Right cardiac atrium (tissue), 5 donors: ENCODE measurements around the gene WBP2. TPM values are rescaled to one million over a fixed set of nuclear protein-coding genes. Genes with fewer than 3 reads are reported as not detected.
A peak's percentile ranks its signal among the peaks of the same experiment; 100 is the strongest.

Source experiments
- ATAC-seq, 2 donors: fragments of 200-7000 bp; cut with Tn5 transposase; one replicate each; pipeline versions ENCODE4 v1.8.0 to v1.9.1; 2020; ENCODE audit warnings: moderate library complexity in 2 of 2, mild to moderate bottlenecking in 1 of 2
- DNase-seq, 3 donors: peaks; one replicate each; pipeline ENCODE4 v3.0.0-alpha.2; 2020
- H3K27ac ChIP-seq: one replicate; pipeline ENCODE4 v1.5.1; 2013; ENCODE audit warnings: mild to moderate bottlenecking, low read length, control low read depth, moderate library complexity
- H3K27me3 ChIP-seq: one replicate; pipeline ENCODE4 v1.6.1; 2013; ENCODE audit not compliant: control insufficient read depth, insufficient read depth
- H3K4me1 ChIP-seq: one replicate; pipeline ENCODE4 v1.6.1; 2013; ENCODE audit warnings: low read length; ENCODE audit not compliant: control insufficient read depth, insufficient read depth
- H3K4me3 ChIP-seq: one replicate; pipeline ENCODE4 v1.5.1; 2013; ENCODE audit warnings: low read length, control low read depth
- H3K9me3 ChIP-seq: one replicate; pipeline ENCODE4 v1.6.1; 2013; ENCODE audit warnings: low read length; ENCODE audit not compliant: control insufficient read depth
- WGBS: extraction: QIAGEN DNeasy Blood & Tissue Kit; methylation state at CpG from one replicate; pipeline ENCODE4 v1.1.7; 2013; 5-methylcytosine and 5-hydroxymethylcytosine counted together
- intact Hi-C, 4 donors: fragments of 100-400 bp; cut with DNase I; formaldehyde crosslinking; loops; one replicate each; pipeline versions ENCODE4 v1.11.0 to v1.14.0; 2022 to 2023
- polyA plus RNA-seq: library from polyadenylated mRNA; stranded (reverse); fragments of 200-250 nt; gene quantifications from one replicate; pipeline ENCODE4 v1.2.3, GENCODE V29; 2013
- total RNA-seq, 4 donors: library from RNA; stranded (reverse); fragmentation: NEBNext Ultra II Directional; extraction: Animal tissue kit (Norgen Biotek cat#: 25700); gene quantifications; one replicate each; pipeline ENCODE4 v1.2.1, GENCODE V29; 2021
- donor health status: healthy with polysubstance abuse.
- donor health status: DM: no; HTN: yes; CAD: no.
- donor health status: DM: no; HTN: no; CAD: no.
- donor health status: DM: no; HTN: yes; CAD: no; lungs with severe emphysema.
- donor health status: DM: yes; HTN: yes; CAD: no.

WBP2 gene
- total and polyA plus RNA-seq, 5 donors, result 109 to 128 (median 117) TPM

DNA sequence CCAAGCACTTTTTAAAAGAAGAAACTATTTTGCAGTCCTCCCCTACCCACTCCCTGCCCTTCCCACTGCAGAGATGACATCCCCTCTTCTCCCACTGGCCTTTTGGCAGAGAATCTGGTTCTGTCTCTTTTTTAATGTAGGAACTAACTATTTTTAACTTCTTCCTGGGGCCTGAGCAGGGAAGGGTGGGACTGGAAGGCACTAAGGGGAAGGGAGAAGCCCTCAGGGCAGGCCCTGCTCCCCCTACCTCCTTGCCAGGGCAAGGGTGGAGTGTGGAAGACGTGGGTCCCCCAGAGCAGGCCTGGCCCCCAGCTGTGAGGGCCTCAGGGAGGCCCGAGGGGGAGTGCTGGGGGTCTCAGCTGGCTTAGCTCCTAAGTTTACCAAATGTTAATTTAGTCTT lies 30.5 kb downstream of the WBP2 start:
- H3K27me3 ChIP-seq, result no peaks in the 10 kb centered on the region
- intact Hi-C loops, result loop anchor here in 1 of 4 donors (5.0 kb wide), 1 partner anchor 37 kb away; no protein-coding TSS in a partner anchor
- DNase-seq (no peak), ATAC-seq (no peak)
- H3K27ac ChIP-seq, result no peak overlapping the region
- 35% methylated on average over 2 of the region's 2 CpGs for WGBS
- H3K4me1 ChIP-seq, result peaks cover 9% of the 10 kb centered on the region
- H3K4me3 ChIP-seq, result no peak overlapping the region
- H3K9me3 ChIP-seq, result no peaks in the 10 kb centered on the region

GRCh38 chr17:75824050-75824552 lies 31.0 kb downstream of the WBP2 start:
- peaks cover 9% of the 10 kb centered on the region for H3K4me1 ChIP-seq
- DNase-seq (no peak), ATAC-seq (no peak)
- H3K9me3 ChIP-seq, result no peaks in the 10 kb centered on the region
- H3K4me3 ChIP-seq, result no peak overlapping the region
- H3K27ac ChIP-seq, result no peak overlapping the region
- intact Hi-C loops, result no loop called here
- H3K27me3 ChIP-seq, result no peaks in the 10 kb centered on the region
- WGBS, result 91% methylated on average over 13 of the region's 13 CpGs

GRCh38 chr17:75823257-75824041 lies 31.7 kb downstream of the WBP2 start:
- H3K9me3 ChIP-seq, result no peaks in the 10 kb centered on the region
- intact Hi-C loops, result no loop called here
- H3K4me3 ChIP-seq, result no peak overlapping the region
- DNase-seq, result peak in 2 of 3 donors; percentile 40 to 53
- H3K4me1 ChIP-seq, result peaks cover 9% of the 10 kb centered on the region
- no peak for ATAC-seq
- 86% methylated on average over 28 of the region's 28 CpGs for WGBS
- H3K27ac ChIP-seq, result no peak overlapping the region
- no peaks in the 10 kb centered on the region for H3K27me3 ChIP-seq

DNA sequence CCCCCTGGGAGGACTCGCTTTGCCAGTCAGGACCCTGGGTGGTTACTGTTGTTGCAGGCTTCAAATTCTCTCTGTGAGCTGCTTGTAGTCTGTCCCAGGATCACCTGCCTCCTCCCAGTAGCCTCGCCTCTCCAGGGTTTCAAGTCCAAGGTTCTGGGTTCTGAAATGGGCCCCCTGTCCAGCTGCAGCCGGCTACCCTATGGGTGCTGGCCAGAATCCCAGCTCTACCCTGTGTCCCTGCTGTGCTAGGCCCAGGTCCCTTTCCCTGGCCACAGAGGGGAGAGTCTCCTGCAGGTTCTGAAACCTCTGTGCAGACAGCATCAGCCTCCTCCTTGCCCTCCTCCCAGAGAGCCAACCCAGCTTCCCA lies 32.4 kb downstream of the WBP2 start:
- H3K27me3 ChIP-seq, result no peaks in the 10 kb centered on the region
- no peak overlapping the region for H3K27ac ChIP-seq
- intact Hi-C loops, result no loop called here
- DNase-seq (no peak), ATAC-seq (no peak)
- H3K9me3 ChIP-seq, result no peaks in the 10 kb centered on the region
- WGBS, result 91% methylated on average over 3 of the region's 3 CpGs
- no peak overlapping the region for H3K4me3 ChIP-seq
- peaks cover 9% of the 10 kb centered on the region for H3K4me1 ChIP-seq

DNA sequence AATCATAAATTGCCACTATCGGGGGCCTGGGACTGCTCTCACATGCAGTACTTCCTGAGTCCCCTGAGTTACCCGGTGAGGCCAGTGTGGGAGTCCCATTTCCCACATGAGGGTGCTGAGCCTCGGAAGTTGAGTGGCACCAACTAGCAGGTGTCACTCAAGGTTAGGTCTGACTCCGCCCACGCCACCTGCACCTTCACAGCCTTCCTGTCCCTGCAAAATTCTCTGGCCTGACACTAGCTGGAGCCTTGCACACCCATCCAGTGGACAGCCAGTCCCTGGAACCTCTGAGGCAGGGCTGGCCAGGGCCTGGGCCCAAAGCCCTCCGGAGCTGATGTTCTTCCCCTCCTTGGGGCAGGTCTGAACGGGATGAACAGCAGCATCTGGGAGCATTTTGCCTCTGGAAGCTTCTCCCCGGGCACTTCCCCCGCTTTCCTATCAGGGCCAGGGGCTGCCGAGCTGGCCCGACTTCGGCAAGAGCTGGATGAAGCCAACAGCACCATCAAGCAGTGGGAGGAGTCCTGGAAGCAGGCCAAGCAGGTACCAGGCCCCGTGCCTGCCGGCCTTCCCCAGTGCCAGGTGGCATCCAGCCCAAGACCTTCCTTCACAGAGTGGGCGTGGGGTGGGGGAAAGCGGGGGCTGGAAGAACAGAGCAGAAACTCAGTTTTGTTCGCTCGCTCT lies 32.9 kb downstream of the WBP2 start:
- DNase-seq, result peak in 2 of 3 donors; percentile 60 to 66
- H3K4me3 ChIP-seq, result no peak overlapping the region

GRCh38 chr17:75821552-75821951 lies 33.6 kb downstream of the WBP2 start:
- H3K27ac ChIP-seq, result no peak overlapping the region
- H3K4me1 ChIP-seq, result no peaks in the 10 kb centered on the region
- H3K9me3 ChIP-seq, result no peaks in the 10 kb centered on the region
- intact Hi-C loops, result no loop called here
- H3K4me3 ChIP-seq, result no peak overlapping the region
- WGBS, result 92% methylated on average over 7 of the region's 7 CpGs
- DNase-seq, result peak in 1 of 3 donors; percentile 35
- ATAC-seq, result no peak
- no peaks in the 10 kb centered on the region for H3K27me3 ChIP-seq

More for the DNA sequence above, 32.9 kb downstream of the WBP2 start:
- H3K9me3 ChIP-seq, result no peaks in the 10 kb centered on the region
- ATAC-seq, result no peak
- H3K4me1 ChIP-seq, result peaks cover 5% of the 10 kb centered on the region
- H3K27ac ChIP-seq, result no peak overlapping the region
- intact Hi-C loops, result no loop called here
- WGBS, result 60% methylated on average over 18 of the region's 18 CpGs
- H3K27me3 ChIP-seq, result no peaks in the 10 kb centered on the region

- Histone ChIP-seq H3K9me3 (no peaks in the 10 kb centered on the region), H3K27me3 (no peaks in the 10 kb centered on the region), H3K4me1 (no peaks in the 10 kb centered on the region), H3K27ac (no peak overlapping the region), H3K4me3 (no peak overlapping the region)
- 84% methylated on average over 21 of the region's 21 CpGs for WGBS
- DNase-seq (peak in 2 of 3 donors; percentile 22 to 49), ATAC-seq (no peak)
- intact Hi-C loops, result no loop called here
Observed at GRCh38 chr17:75820094-75821080, 34.7 kb downstream of the WBP2 start.

GRCh38 chr17:75819678-75820077 lies 35.5 kb downstream of the WBP2 start:
- peak in 1 of 3 donors; percentile 44 for DNase-seq
- 80% methylated on average over 16 of the region's 16 CpGs for WGBS
- intact Hi-C loops, result no loop called here
- peak in 1 of 2 donors; percentile 19 for ATAC-seq
- no peak overlapping the region for H3K4me3 ChIP-seq
- no peak overlapping the region for H3K27ac ChIP-seq
- H3K27me3 ChIP-seq, result no peaks in the 10 kb centered on the region
- no peaks in the 10 kb centered on the region for H3K4me1 ChIP-seq
- H3K9me3 ChIP-seq, result no peaks in the 10 kb centered on the region

DNA sequence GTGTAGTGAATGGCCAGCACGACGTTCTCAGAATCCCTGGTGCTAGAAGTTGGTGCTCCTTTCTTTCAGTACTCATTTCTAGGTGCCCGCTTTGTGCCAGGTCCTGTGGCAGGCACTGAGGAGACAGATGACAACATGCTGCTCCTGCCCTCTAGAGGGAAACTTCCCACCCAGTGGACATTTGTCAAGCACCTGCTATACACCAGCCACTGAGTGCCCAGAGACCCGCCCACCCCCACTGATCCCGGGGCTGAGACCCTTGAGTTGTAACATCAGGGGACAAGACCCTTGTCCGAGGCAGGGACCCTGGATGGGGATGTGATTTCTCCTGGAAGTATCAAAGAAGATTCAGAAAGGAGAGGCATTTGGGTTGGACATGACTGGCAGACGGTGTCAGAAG lies 36.0 kb downstream of the WBP2 start:
- Histone ChIP-seq H3K9me3 (no peaks in the 10 kb centered on the region), H3K4me3 (no peak overlapping the region), H3K27me3 (no peaks in the 10 kb centered on the region), H3K27ac (no peak overlapping the region), H3K4me1 (no peaks in the 10 kb centered on the region)
- ATAC-seq (no peak), DNase-seq (peak in 1 of 3 donors; percentile 24)
- intact Hi-C loops, result no loop called here
- 93% methylated on average over 7 of the region's 7 CpGs for WGBS

DNA sequence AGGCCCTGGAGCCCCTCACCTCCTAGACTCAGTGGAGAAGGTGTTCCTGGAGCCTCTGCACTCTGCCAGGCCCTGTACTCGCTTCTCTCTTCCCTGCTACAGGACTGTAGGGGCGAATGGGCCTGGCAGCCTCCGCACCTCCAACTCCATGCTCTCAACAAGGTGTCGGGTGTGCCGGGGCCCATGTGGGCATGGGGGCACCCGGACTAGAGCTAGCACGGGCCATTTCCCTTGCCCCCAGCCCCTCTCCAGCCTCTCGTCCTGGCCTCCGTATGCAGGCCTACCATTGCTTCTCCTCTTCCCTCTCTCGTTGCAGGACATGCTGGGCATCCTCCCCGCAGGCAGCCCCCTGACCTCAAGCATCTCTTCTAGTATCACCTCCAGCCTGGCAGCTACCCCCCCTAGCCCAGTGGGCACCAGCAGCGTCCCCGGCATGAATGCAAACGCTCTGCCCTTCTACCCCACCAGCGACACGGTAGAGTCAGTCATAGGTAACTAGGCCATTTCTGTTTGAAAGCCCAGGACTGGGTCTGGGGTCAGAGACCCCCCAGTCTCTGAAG lies 36.7 kb downstream of the WBP2 start:
- DNase-seq (peak in 1 of 3 donors; percentile 37), ATAC-seq (no peak)
- 93% methylated on average over 16 of the region's 16 CpGs for WGBS
- Histone ChIP-seq H3K4me3 (no peak overlapping the region), H3K27ac (no peak overlapping the region), H3K9me3 (no peaks in the 10 kb centered on the region), H3K27me3 (no peaks in the 10 kb centered on the region), H3K4me1 (no peaks in the 10 kb centered on the region)
- intact Hi-C loops, result no loop called here
